Ectodermal cell (in vitro differentiated cells): ENCODE measurements around the gene COTL1. TPM values are rescaled to one million over a fixed set of nuclear protein-coding genes. Genes with fewer than 3 reads are reported as not detected.
A peak's percentile ranks its signal among the peaks of the same experiment; 100 is the strongest.

ENCODE experiments used
- H3K27ac ChIP-seq: 2 replicates; pipeline ENCODE4 v1.7.0; 2013; ENCODE audit warnings: mild to moderate bottlenecking, low read depth, low read length; ENCODE audit not compliant: insufficient read depth, poor library complexity, severe bottlenecking
- H3K27me3 ChIP-seq: 2 replicates; pipeline ENCODE4 v1.7.0; 2013; ENCODE audit warnings: mild to moderate bottlenecking, low read length; ENCODE audit not compliant: insufficient read depth, control insufficient read depth, poor library complexity, severe bottlenecking
- H3K36me3 ChIP-seq: one replicate; pipeline ENCODE4 v1.7.0; 2013; ENCODE audit warnings: low read length; ENCODE audit not compliant: control insufficient read depth, insufficient read depth
- H3K4me1 ChIP-seq: one replicate; pipeline ENCODE4 v1.7.0; 2013; ENCODE audit warnings: low read length; ENCODE audit not compliant: control insufficient read depth, insufficient read depth
- H3K4me3 ChIP-seq: 2 replicates; pipeline ENCODE4 v1.7.0; 2013; ENCODE audit warnings: low read depth, low read length, control low read depth; ENCODE audit not compliant: insufficient read depth
- H3K9me3 ChIP-seq: 2 replicates; pipeline ENCODE4 v1.7.0; 2013; ENCODE audit warnings: mild to moderate bottlenecking, low read length, moderate library complexity; ENCODE audit not compliant: control insufficient read depth
- WGBS, 2 experiments: methylation state at CpG; one replicate each; pipeline ENCODE4 v1.1.7; 2013; ENCODE audit warnings: missing lambda C conversion rate in 2 of 2; 5-methylcytosine and 5-hydroxymethylcytosine counted together
- polyA plus RNA-seq, 4 experiments: library from polyadenylated mRNA; stranded (reverse); fragments of 50-300 nt; gene quantifications; one replicate each; pipeline ENCODE4 v1.2.3, GENCODE V29; 2013

COTL1 gene, protein sequence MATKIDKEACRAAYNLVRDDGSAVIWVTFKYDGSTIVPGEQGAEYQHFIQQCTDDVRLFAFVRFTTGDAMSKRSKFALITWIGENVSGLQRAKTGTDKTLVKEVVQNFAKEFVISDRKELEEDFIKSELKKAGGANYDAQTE
- 228 TPM for polyA plus RNA-seq (2013, experiment 1 of 4)
- 192 TPM for polyA plus RNA-seq (2013, experiment 2 of 4)
- 157 TPM for polyA plus RNA-seq (2013, experiment 3 of 4)
- polyA plus RNA-seq (2013, experiment 4 of 4), result 160 TPM

DNA sequence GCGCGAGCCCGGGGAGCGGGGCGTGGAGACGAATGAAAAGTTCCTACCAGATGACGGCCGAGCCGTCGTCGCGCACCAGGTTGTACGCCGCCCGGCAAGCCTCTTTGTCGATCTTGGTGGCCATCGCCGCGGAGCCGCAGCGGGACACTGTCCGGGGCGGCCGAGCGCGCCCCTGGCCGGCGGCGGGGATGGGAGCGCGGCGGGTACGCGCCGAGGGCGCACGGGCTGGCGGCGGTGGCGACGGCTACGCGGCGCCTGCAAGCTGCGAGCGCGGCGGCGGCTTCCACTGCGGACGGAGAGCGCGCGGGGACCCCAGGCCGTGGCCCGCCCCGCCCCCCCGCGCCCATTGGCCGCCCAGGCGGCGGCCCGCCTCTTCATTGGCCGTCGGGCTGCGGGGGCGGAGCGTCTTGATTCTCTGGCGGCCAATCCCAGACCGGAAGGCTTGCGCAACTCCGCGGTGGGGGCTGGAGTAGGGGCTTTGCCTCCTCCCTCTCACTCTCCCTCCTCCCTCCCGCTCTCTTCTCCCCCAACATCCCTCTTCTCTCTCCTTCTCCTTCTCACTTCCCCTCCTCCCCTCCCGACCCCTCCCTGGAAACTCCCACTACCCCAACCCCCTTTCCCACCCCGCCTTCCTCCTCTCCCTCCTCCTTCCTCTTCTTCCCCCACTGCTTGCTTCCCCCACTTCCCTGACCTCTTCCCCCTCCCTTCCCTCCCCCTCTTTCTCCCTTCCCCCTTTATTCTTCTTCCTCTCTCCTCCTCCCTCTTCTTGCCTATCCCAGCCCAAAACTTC lies at the start of gene COTL1:
Gene COTL1, minus strand, starts transcription at position 288 of the 790 bp plus-strand sequence. Its CDS starts 164 bp downstream, at position 124.
- peak within 1 kb of the TSS; percentile 78 for H3K4me3 ChIP-seq
- peak within 1 kb of the TSS; percentile 69 for H3K27ac ChIP-seq
- H3K9me3 ChIP-seq, result no peaks in the 10 kb centered on the region
- H3K4me1 ChIP-seq, result peaks cover 26% of the 10 kb centered on the region
- H3K27me3 ChIP-seq, result peaks cover 7% of the 10 kb centered on the region
- WGBS, 2 experiments, result 0% methylated on average over 76 of the region's 76 CpGs
- H3K36me3 ChIP-seq, result no peaks in the 10 kb centered on the region

GRCh38 chr16:84665843-84666242 lies 48.0 kb upstream of the COTL1 start:
- H3K27me3 ChIP-seq, result no peaks in the 10 kb centered on the region
- H3K36me3 ChIP-seq, result no peaks in the 10 kb centered on the region
- H3K4me1 ChIP-seq, result peaks cover 2% of the 10 kb centered on the region
- no peak overlapping the region for H3K4me3 ChIP-seq
- no peaks in the 10 kb centered on the region for H3K9me3 ChIP-seq
- H3K27ac ChIP-seq, result no peak overlapping the region
- 92 to 96% methylated on average over 7 of the region's 7 CpGs for WGBS, 2 experiments

DNA sequence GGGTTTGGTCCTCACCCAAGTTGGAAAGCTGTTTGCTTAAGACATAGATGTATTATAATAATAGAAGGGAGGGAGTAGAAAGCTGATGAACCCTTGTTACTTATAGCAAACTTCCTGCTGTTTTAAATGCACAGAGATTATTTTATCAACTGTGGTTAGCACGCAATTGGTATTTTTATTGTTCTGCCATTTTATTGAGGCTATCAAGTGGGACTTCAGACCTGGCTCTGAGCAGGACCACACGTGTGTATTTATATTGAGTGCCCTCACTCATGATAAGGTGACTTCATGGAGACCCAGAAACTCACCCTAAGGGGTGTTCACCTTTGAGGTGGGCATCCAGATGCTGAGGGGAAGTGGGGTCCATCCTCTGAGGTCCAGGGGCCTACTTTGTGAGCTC lies 47.5 kb upstream of the COTL1 start:
- WGBS, 2 experiments, result 74 to 82% methylated on average over 2 of the region's 2 CpGs
- Histone ChIP-seq H3K9me3 (no peaks in the 10 kb centered on the region), H3K36me3 (no peaks in the 10 kb centered on the region), H3K4me1 (peaks cover 2% of the 10 kb centered on the region), H3K4me3 (no peak overlapping the region), H3K27ac (no peak overlapping the region), H3K27me3 (no peaks in the 10 kb centered on the region)

DNA sequence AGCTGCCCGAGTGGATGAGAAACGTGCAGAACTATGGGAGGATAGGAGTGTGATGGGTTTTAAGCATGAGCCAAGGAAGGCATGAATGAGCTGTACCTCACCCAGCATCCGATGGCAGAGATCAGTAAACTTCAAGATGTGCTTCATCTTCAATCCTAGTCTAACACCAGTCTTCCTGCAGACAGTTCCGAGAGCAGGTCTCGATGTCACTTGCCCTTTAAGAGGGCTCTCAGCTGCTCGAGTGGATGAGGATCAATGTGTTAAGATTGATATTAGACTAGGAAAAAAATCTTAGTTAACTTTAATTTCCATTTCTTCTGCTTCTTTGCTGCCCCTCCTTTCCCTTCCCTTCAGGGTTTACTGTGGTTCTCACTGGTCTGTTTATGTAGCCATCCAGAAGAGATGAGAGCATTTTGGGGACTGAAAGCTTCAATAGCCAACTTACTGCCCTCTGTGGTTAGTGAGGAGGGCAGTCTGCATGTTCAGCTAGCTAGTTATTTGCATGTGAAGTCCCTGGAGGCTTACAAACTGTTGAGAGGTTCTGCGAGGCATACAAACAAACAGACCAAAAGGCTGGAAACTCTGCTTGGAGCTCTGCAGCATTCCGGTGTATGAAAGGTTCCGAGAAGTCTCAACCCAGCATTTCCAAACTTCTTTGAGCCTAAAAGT lies 45.7 kb upstream of the COTL1 start:
- no peak overlapping the region for H3K27ac ChIP-seq
- WGBS, 2 experiments, result 81 to 83% methylated on average over 8 to 9 of the region's 9 CpGs
- H3K9me3 ChIP-seq, result no peaks in the 10 kb centered on the region
- peaks cover 1% of the 10 kb centered on the region for H3K36me3 ChIP-seq
- H3K4me3 ChIP-seq, result no peak overlapping the region
- H3K4me1 ChIP-seq, result peaks cover 2% of the 10 kb centered on the region
- H3K27me3 ChIP-seq, result no peaks in the 10 kb centered on the region

DNA sequence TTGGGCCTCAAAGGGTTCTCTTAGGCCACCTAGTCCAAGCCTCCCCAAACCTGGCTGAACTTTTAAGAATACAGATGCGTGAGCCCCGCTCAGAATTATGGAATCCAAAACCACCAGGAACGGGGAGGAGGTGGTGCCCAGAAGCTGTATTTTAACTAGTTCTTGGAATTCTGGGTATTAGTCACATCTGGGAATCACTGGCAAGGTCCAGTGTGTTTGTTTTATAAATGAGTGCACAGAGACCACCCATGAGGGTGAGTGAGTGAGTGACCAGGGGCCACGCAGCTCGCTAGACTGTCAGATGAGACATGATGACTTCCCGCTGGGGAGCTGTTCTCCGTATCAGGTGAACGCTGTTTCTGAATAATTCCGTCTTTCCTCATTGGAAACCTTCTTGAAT lies 44.6 kb upstream of the COTL1 start:
- no peaks in the 10 kb centered on the region for H3K9me3 ChIP-seq
- H3K4me3 ChIP-seq, result no peak overlapping the region
- H3K27ac ChIP-seq, result no peak overlapping the region
- H3K36me3 ChIP-seq, result peaks cover 9% of the 10 kb centered on the region
- WGBS, 2 experiments, result 96 to 97% methylated on average over 9 of the region's 9 CpGs
- no peaks in the 10 kb centered on the region for H3K27me3 ChIP-seq
- no peaks in the 10 kb centered on the region for H3K4me1 ChIP-seq

GRCh38 chr16:84661418-84662060 lies 43.7 kb upstream of the COTL1 start:
- Histone ChIP-seq H3K9me3 (no peaks in the 10 kb centered on the region), H3K27ac (no peak overlapping the region), H3K4me3 (no peak overlapping the region), H3K36me3 (peaks cover 9% of the 10 kb centered on the region), H3K4me1 (no peaks in the 10 kb centered on the region), H3K27me3 (no peaks in the 10 kb centered on the region)
- WGBS, 2 experiments, result 96 to 97% methylated on average over 51 of the region's 51 CpGs

DNA sequence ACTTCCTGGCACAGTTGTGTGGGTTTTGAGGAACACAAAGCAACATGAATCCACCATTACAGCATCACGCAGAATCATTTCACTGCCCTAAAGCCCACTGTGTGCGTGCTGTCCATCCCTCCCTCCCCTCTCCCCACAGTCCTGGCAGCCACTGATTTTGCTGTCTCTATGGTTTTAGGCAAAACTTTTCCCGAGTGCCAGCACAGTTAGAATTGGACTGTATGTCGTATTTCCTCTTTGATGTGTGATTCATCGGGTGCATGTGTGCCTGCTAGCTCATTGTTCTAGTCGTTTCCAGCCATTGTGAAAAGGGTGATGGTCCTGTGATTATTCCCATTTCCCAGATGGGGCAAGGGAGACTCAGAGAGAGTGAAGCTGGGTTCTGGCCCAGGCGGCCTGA lies 43.1 kb upstream of the COTL1 start:
- no peaks in the 10 kb centered on the region for H3K27me3 ChIP-seq
- no peaks in the 10 kb centered on the region for H3K9me3 ChIP-seq
- no peaks in the 10 kb centered on the region for H3K4me1 ChIP-seq
- H3K4me3 ChIP-seq, result no peak overlapping the region
- no peak overlapping the region for H3K27ac ChIP-seq
- peaks cover 9% of the 10 kb centered on the region for H3K36me3 ChIP-seq
- WGBS, 2 experiments, result 86% methylated on average over 7 of the region's 7 CpGs

GRCh38 chr16:84659656-84660300 lies 41.9 kb upstream of the COTL1 start:
- no peak overlapping the region for H3K4me3 ChIP-seq
- peaks cover 9% of the 10 kb centered on the region for H3K36me3 ChIP-seq
- no peak overlapping the region for H3K27ac ChIP-seq
- H3K9me3 ChIP-seq, result no peaks in the 10 kb centered on the region
- WGBS, 2 experiments, result 94% methylated on average over 27 of the region's 27 CpGs
- no peaks in the 10 kb centered on the region for H3K27me3 ChIP-seq
- no peaks in the 10 kb centered on the region for H3K4me1 ChIP-seq

GRCh38 chr16:84658690-84659089 lies 40.8 kb upstream of the COTL1 start:
- Histone ChIP-seq H3K9me3 (no peaks in the 10 kb centered on the region), H3K36me3 (peaks cover 9% of the 10 kb centered on the region), H3K27me3 (no peaks in the 10 kb centered on the region), H3K4me3 (no peak overlapping the region), H3K27ac (no peak overlapping the region), H3K4me1 (no peaks in the 10 kb centered on the region)
- 88 to 89% methylated on average over 11 of the region's 11 CpGs for WGBS, 2 experiments
